SK-N-SH treated with all-trans-retinoic acid at 6 μM for 48 hours (cell line): ENCODE measurements around the gene BLOC1S4.

Source experiments
- BACH2 ChIP-seq: fragments of 250-450 bp; sonication (Bioruptor Pico); IDR thresholded peaks from 2 replicates; pipeline ENCODE4 v1.9.0; 2021; ENCODE audit warnings: mild to moderate bottlenecking, borderline replicate concordance
- OSR1 ChIP-seq: fragments of 250-450 bp; sonication (Bioruptor Pico); IDR thresholded peaks from 2 replicates; pipeline ENCODE4 v1.8.0; 2022; ENCODE audit warnings: moderate library complexity, mild to moderate bottlenecking, inconsistent platforms
- RARB ChIP-seq: fragments of 250-450 bp; sonication (Bioruptor Pico); IDR thresholded peaks from 2 replicates; pipeline ENCODE4 v1.8.0; 2021; ENCODE audit warnings: mild to moderate bottlenecking, moderate library complexity
- SNAI2 ChIP-seq: fragments of 250-450 bp; sonication (Bioruptor Pico); IDR thresholded peaks from 2 replicates; pipeline ENCODE4 v1.5.0; 2020; ENCODE audit warnings: mild to moderate bottlenecking, moderate library complexity
- ZNF8 ChIP-seq: fragments of 450-650 bp; formaldehyde crosslinking; IDR thresholded peaks from 2 replicates; pipeline ENCODE4 v1.5.0; 2020; ENCODE audit warnings: mild to moderate bottlenecking, moderate library complexity
- TF ChIP-seq, protein P1 (sequence below): fragments of 250-450 bp; sonication (Bioruptor Pico); IDR thresholded peaks from 2 replicates; pipeline ENCODE4 v1.5.0; 2020; ENCODE audit warnings: mild to moderate bottlenecking, moderate library complexity
- TF ChIP-seq, protein P2 (sequence below): fragments of 250-450 bp; sonication (Bioruptor Pico); IDR thresholded peaks from 2 replicates; pipeline ENCODE4 v1.5.1; 2021; ENCODE audit warnings: mild to moderate bottlenecking, moderate library complexity
- TF ChIP-seq, protein P3 (sequence below): fragments of 250-450 bp; sonication (Bioruptor Pico); IDR thresholded peaks from 2 replicates; pipeline ENCODE4 v1.8.0; 2020; ENCODE audit warnings: mild to moderate bottlenecking, moderate library complexity, borderline replicate concordance
- TF ChIP-seq, protein P4 (sequence below): fragments of 250-450 bp; sonication (Bioruptor Pico); IDR thresholded peaks from 2 replicates; pipeline ENCODE4 v1.5.1; 2020; ENCODE audit warnings: low read depth, mild to moderate bottlenecking, moderate library complexity

DNA sequence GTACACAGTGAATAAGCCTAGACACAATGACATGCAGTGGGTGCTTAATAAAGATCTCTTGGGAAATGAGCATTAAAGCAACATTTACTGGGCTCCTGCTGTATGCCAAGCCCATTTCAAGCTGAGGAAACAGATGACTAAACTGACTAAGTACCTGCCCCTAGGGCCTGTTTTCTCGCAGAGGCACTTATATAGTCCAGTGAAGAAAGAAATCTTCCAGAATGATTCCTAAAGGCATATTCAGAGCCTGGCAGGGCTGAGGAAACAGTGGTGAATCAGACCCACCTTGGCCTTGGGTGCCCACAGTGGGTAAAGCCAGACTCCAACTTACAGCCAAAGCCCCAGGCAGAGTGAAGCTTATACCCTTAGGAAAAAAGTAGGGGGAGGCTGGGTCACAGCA lies 44.3 kb upstream of the BLOC1S4 start:
- TF ChIP-seq, protein P1, sequence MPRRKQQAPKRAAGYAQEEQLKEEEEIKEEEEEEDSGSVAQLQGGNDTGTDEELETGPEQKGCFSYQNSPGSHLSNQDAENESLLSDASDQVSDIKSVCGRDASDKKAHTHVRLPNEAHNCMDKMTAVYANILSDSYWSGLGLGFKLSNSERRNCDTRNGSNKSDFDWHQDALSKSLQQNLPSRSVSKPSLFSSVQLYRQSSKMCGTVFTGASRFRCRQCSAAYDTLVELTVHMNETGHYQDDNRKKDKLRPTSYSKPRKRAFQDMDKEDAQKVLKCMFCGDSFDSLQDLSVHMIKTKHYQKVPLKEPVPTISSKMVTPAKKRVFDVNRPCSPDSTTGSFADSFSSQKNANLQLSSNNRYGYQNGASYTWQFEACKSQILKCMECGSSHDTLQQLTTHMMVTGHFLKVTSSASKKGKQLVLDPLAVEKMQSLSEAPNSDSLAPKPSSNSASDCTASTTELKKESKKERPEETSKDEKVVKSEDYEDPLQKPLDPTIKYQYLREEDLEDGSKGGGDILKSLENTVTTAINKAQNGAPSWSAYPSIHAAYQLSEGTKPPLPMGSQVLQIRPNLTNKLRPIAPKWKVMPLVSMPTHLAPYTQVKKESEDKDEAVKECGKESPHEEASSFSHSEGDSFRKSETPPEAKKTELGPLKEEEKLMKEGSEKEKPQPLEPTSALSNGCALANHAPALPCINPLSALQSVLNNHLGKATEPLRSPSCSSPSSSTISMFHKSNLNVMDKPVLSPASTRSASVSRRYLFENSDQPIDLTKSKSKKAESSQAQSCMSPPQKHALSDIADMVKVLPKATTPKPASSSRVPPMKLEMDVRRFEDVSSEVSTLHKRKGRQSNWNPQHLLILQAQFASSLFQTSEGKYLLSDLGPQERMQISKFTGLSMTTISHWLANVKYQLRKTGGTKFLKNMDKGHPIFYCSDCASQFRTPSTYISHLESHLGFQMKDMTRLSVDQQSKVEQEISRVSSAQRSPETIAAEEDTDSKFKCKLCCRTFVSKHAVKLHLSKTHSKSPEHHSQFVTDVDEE (CRISPR knock-in tag): no peak
- no peak for TF ChIP-seq RARB (CRISPR knock-in tag)
- TF ChIP-seq, protein P2, sequence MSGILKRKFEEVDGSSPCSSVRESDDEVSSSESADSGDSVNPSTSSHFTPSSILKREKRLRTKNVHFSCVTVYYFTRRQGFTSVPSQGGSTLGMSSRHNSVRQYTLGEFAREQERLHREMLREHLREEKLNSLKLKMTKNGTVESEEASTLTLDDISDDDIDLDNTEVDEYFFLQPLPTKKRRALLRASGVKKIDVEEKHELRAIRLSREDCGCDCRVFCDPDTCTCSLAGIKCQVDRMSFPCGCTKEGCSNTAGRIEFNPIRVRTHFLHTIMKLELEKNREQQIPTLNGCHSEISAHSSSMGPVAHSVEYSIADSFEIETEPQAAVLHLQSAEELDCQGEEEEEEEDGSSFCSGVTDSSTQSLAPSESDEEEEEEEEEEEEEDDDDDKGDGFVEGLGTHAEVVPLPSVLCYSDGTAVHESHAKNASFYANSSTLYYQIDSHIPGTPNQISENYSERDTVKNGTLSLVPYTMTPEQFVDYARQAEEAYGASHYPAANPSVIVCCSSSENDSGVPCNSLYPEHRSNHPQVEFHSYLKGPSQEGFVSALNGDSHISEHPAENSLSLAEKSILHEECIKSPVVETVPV (CRISPR knock-in tag): no peak
- TF ChIP-seq ZNF8: no peak
- TF ChIP-seq SNAI2 (CRISPR knock-in tag): no peak
- no peak for TF ChIP-seq OSR1
- no peak for TF ChIP-seq BACH2 (CRISPR knock-in tag)
- TF ChIP-seq, protein P3, sequence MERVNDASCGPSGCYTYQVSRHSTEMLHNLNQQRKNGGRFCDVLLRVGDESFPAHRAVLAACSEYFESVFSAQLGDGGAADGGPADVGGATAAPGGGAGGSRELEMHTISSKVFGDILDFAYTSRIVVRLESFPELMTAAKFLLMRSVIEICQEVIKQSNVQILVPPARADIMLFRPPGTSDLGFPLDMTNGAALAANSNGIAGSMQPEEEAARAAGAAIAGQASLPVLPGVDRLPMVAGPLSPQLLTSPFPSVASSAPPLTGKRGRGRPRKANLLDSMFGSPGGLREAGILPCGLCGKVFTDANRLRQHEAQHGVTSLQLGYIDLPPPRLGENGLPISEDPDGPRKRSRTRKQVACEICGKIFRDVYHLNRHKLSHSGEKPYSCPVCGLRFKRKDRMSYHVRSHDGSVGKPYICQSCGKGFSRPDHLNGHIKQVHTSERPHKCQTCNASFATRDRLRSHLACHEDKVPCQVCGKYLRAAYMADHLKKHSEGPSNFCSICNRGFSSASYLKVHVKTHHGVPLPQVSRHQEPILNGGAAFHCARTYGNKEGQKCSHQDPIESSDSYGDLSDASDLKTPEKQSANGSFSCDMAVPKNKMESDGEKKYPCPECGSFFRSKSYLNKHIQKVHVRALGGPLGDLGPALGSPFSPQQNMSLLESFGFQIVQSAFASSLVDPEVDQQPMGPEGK: no peak
- TF ChIP-seq, protein P4, sequence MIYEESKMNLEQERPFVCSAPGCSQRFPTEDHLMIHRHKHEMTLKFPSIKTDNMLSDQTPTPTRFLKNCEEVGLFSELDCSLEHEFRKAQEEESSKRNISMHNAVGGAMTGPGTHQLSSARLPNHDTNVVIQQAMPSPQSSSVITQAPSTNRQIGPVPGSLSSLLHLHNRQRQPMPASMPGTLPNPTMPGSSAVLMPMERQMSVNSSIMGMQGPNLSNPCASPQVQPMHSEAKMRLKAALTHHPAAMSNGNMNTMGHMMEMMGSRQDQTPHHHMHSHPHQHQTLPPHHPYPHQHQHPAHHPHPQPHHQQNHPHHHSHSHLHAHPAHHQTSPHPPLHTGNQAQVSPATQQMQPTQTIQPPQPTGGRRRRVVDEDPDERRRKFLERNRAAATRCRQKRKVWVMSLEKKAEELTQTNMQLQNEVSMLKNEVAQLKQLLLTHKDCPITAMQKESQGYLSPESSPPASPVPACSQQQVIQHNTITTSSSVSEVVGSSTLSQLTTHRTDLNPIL (CRISPR knock-in tag): no peak
